NT2/D1 (cell line): ENCODE measurements around the gene DIAPH2.
"Not testable (repeated sequence)": the region's sequence is repeated elsewhere in the genome, so short reads cannot be mapped to it uniquely, and the experiment has no call there.

ENCODE experiments used
- DNase-seq: peaks from one replicate; pipeline ENCODE4 v3.0.0-alpha.2; 2011; ENCODE audit warnings: low read depth, low spot score
- H3K27me3 ChIP-seq: 2 replicates; pipeline ENCODE4 v1.6.0; 2011; ENCODE audit warnings: mild to moderate bottlenecking; ENCODE audit not compliant: insufficient read length, insufficient read depth
- H3K36me3 ChIP-seq: 2 replicates; pipeline ENCODE4 v1.6.1; 2011; ENCODE audit warnings: mild to moderate bottlenecking, low read length, mixed read lengths; ENCODE audit not compliant: insufficient read depth, insufficient read length
- H3K4me1 ChIP-seq: 2 replicates; pipeline ENCODE4 v1.5.1; 2011; ENCODE audit not compliant: insufficient read depth, insufficient read length
- H3K4me3 ChIP-seq: 2 replicates; pipeline ENCODE4 v1.5.1; 2011; ENCODE audit warnings: low read depth; ENCODE audit not compliant: insufficient read length
- H3K9ac ChIP-seq: 2 replicates; pipeline ENCODE4 v1.6.0; 2011; ENCODE audit warnings: low read depth; ENCODE audit not compliant: insufficient read length
- H3K9me3 ChIP-seq: 2 replicates; pipeline ENCODE4 v1.5.1; 2011; ENCODE audit warnings: mild to moderate bottlenecking, low read length; ENCODE audit not compliant: insufficient read depth
- SUZ12 ChIP-seq: IDR thresholded peaks from 2 replicates; pipeline ENCODE4 v1.6.1; 2011; ENCODE audit not compliant: insufficient read length, insufficient read depth; ENCODE audit errors: extremely low read depth
- YY1 ChIP-seq: IDR thresholded peaks from 2 replicates; pipeline ENCODE4 v1.6.1; 2011; ENCODE audit not compliant: insufficient read length, insufficient read depth
- ZNF274 ChIP-seq: IDR thresholded peaks from 2 replicates; pipeline ENCODE4 v1.6.1; 2011; ENCODE audit warnings: mild to moderate bottlenecking, low read depth, low read length

DIAPH2 gene

DNA sequence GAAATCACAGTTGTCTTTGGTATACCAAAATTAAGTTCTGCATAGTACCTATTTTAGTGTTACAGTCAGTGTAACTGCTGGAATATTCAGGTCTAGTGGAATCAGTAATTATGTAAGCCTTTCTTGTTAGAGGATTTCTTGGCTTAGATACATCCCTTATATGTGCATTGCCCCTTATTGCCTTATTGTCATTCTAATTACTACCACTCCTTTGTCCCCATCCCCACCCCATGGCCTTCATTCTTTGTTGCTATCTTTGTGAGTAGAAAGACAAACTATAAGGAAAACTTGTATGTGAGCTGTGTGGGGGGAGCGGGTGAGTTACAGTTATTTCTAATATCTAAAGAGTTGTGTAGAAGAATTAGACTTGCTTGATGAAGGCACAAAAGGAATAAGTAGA, 162.2 kb downstream of the DIAPH2 start:
- Histone ChIP-seq H3K4me1 (no peaks in the 10 kb centered on the region), H3K9me3 (no peaks in the 10 kb centered on the region), H3K4me3 (no peak overlapping the region), H3K36me3 (no peaks in the 10 kb centered on the region), H3K9ac (no peak overlapping the region), H3K27me3 (no peaks in the 10 kb centered on the region)
- TF ChIP-seq SUZ12 (no peak), ZNF274 (no peak), YY1 (no peak)
- DNase-seq = peak; percentile 20

DNA sequence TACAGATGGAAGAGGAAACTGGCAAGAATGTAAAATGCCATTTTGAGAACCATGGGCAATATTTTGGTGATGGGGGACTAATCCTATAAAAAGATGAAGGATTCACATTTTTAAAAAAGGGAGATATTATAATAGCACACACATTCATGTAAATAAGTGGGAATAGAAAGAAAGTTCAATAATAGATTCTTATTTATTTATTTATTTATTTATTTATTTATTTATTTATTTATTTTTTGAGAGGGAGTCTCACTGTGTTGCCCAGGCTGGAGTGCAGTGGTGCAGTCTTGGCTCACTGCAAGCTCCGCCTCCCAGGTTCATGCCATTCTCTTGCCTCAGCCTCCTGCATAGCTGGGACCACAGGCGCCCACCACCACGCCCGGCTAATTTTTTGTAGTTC, 174.8 kb downstream of the DIAPH2 start:
- H3K36me3 ChIP-seq, H3K9ac ChIP-seq, DNase-seq, H3K4me3 ChIP-seq, H3K4me1 ChIP-seq, H3K9me3 ChIP-seq, H3K27me3 ChIP-seq: not testable (repeated sequence)

DNA sequence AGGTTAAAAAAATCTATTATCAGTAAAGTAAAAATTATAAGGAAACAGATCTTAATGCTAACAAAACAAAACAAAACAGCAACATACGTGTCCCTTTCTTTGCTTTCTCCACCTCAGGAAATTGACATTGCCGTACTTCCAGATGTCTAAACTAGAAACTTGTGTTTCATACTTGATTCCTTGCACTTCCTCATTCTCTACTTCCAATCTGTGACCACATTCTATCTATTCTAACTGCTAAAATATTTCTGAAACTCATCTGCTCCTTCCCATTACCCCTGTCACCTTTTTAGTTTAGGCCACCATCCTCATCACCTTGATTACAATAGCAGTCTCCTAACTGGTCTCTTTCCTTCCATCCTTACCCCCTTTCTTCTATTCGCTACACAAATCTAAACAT, 176.6 kb downstream of the DIAPH2 start:
- H3K9ac ChIP-seq = no peak overlapping the region
- no peaks in the 10 kb centered on the region for H3K4me1 ChIP-seq
- no peak for DNase-seq
- H3K9me3 ChIP-seq = no peaks in the 10 kb centered on the region
- no peaks in the 10 kb centered on the region for H3K27me3 ChIP-seq
- H3K36me3 ChIP-seq = no peaks in the 10 kb centered on the region
- H3K4me3 ChIP-seq = no peak overlapping the region
- TF ChIP-seq ZNF274 (no peak), SUZ12 (no peak), YY1 (no peak)

DNA sequence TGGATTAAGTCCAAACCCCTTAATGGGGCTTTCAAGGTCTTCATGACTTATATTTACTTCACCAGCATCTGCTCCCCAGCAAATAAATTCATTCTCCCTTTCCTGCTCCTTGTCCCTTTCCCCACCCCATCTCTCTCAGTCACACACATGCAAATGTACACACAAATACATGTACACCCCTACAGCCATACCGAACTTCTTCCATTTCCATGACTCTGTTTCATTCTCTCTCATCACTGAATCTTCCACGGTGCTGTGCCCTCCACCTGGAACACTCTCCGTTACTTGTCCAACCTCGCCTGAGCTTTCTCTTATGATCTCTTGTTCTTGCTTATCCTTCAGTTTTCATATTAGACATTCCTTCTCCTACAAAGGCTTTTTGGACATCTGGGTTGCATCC, 177.0 kb downstream of the DIAPH2 start:
- no peaks in the 10 kb centered on the region for H3K27me3 ChIP-seq

DNA sequence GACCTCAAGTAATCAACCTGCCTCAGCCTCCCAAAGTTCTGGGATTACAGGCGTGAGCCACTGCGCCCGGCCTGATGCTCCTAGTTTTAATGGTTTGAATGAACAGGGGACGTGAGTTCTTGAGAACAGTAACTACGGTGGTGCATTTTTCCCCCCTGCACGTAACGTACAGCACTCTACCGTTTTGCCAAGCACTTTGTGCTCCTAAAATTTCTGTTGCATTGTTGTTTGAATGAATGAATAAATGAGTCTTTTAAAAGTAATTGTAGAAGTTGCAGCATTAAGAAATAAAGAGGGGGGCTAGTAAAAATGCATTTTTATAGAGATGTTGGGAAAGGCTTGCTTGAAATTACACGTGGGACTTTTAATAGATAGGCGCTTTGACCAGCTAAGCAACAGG, 199.0 kb downstream of the DIAPH2 start, which contains the start of gene RPA4:
TSS of gene RPA4 (plus strand) at position 301 of the 400 bp plus-strand sequence. CDS start 403 bp downstream, outside the sequence.
- Histone ChIP-seq H3K9ac (no peak within 1 kb of the TSS), H3K27me3 (no peaks in the 10 kb centered on the region), H3K4me3 (no peak within 1 kb of the TSS), H3K36me3 (no peaks in the 10 kb centered on the region), H3K9me3 (no peaks in the 10 kb centered on the region), H3K4me1 (no peaks in the 10 kb centered on the region)
- no peak for TF ChIP-seq YY1
- TF ChIP-seq SUZ12 = no peak
- no peak for TF ChIP-seq ZNF274
- no peak for DNase-seq

More for the DNA sequence above, 177.0 kb downstream of the DIAPH2 start:
- TF ChIP-seq SUZ12 (no peak), ZNF274 (no peak), YY1 (no peak)
- DNase-seq = no peak
- H3K9ac ChIP-seq = no peak overlapping the region
- no peak overlapping the region for H3K4me3 ChIP-seq
- H3K36me3 ChIP-seq = no peaks in the 10 kb centered on the region
- no peaks in the 10 kb centered on the region for H3K9me3 ChIP-seq
- H3K4me1 ChIP-seq = no peaks in the 10 kb centered on the region

DNA sequence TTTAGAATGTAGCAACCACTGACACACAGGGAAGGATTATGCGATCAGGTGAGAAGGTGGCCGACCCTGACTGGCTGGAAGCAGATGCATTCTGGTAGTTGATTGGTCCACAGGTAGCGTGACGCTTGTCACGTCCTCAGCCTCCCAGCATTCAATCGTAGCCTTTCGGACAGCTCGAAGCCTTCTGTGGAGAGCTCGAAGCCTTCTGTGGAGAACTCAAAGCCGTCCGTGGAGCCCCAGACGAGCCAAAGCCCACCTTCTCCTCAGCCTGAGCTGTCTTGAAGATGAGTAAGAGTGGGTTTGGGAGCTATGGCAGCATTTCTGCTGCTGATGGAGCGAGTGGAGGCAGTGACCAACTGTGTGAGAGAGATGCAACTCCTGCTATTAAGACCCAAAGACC, 199.4 kb downstream of the DIAPH2 start:
- TF ChIP-seq ZNF274 = no peak
- no peak for TF ChIP-seq YY1
- no peak for TF ChIP-seq SUZ12
- Histone ChIP-seq H3K4me1 (no peaks in the 10 kb centered on the region), H3K9me3 (no peaks in the 10 kb centered on the region), H3K9ac (no peak overlapping the region), H3K27me3 (no peaks in the 10 kb centered on the region), H3K36me3 (no peaks in the 10 kb centered on the region), H3K4me3 (no peak overlapping the region)
- no peak for DNase-seq

DNA sequence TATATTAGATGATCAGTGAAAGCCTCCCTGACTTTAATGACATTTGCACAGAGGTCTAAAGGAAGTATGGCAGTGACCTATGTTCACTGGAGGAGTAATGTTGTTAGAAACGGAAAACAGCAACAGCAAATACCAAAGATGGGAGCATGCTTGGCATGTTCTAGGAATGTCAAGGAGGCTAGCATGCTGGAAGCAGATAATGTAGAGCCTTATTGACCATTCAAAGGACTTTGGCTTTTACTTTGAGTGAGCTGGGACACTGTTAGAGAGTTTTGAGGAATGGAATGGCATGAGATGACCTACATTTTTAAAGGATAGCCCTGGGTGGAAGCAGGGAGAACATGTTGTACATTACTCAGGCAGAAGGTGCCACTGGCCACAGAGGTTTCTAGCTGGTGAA, 205.1 kb downstream of the DIAPH2 start:
- TF ChIP-seq ZNF274 (no peak), YY1 (no peak), SUZ12 (no peak)
- Histone ChIP-seq H3K9ac (no peak overlapping the region), H3K36me3 (no peaks in the 10 kb centered on the region), H3K9me3 (no peaks in the 10 kb centered on the region), H3K27me3 (no peaks in the 10 kb centered on the region), H3K4me1 (no peaks in the 10 kb centered on the region), H3K4me3 (no peak overlapping the region)
- DNase-seq = no peak

DNA sequence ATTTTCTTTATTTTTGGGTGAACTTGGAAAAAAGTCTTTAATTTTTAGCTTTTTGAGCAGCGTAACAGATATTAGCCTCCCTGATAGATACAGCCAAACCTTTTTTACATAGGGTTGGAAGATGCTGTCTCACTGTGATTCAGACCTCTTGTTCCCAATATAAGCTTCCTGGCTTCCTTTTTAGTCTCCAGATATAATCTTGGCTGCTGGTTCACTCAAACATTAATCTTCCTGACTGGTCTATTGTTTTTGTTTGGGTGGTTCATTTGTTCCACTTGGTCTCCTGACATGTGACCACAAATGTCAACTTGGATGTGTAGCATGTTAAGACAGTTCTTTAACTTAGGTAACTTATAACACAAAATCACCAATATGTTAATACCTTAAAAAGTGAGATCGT, 222.1 kb downstream of the DIAPH2 start:
- no peaks in the 10 kb centered on the region for H3K4me1 ChIP-seq
- H3K27me3 ChIP-seq = no peaks in the 10 kb centered on the region
- TF ChIP-seq ZNF274 (no peak), SUZ12 (no peak), YY1 (no peak)
- H3K9ac ChIP-seq = no peak overlapping the region
- no peaks in the 10 kb centered on the region for H3K9me3 ChIP-seq
- no peak overlapping the region for H3K4me3 ChIP-seq
- no peak for DNase-seq
- H3K36me3 ChIP-seq = no peaks in the 10 kb centered on the region
